ENCODE data around the gene RPL27A.

RPL27A gene

GRCh38 chr11:8733852-8734251 is 51.3 kb downstream of the RPL27A start:
- DNase-seq (ENCODE audit: low spot score), result no peak
- no peak for TF ChIP-seq CTCF (IDR thresholded peaks at IDR 0.05; ENCODE audit: borderline replicate concordance, control extremely low read depth, extremely low read depth, insufficient read depth, missing control alignments)
- in situ Hi-C loops (cut with MboI; ENCODE audit: low sequenced_read_pairs, unreplicated experiment), result no loop called here

DNA sequence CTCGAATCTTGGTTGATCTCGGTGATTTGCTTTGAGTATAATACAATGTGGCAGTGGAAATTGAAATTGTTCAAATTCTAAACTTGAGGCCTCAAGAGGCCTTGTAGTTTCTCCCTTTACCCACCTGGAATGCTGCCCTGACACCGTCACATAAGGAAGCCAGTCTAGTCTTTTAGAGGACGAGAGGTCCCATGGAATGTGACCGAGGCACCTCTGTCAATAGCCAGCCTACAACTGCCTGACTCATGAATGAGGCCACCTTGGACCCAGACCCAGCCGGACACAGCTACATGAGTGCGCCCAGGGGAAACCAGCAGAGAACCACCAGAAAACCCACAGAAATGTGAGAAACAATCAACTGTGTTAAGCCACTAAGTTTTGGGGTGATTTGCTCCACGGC is 52.5 kb downstream of the RPL27A start:
- DNase-seq (ENCODE audit: low spot score), result no peak
- no peak for TF ChIP-seq CTCF (IDR thresholded peaks at IDR 0.05; ENCODE audit: borderline replicate concordance, control extremely low read depth, extremely low read depth, insufficient read depth, missing control alignments)
- in situ Hi-C loops (cut with MboI; ENCODE audit: low sequenced_read_pairs, unreplicated experiment), result no loop called here

DNA sequence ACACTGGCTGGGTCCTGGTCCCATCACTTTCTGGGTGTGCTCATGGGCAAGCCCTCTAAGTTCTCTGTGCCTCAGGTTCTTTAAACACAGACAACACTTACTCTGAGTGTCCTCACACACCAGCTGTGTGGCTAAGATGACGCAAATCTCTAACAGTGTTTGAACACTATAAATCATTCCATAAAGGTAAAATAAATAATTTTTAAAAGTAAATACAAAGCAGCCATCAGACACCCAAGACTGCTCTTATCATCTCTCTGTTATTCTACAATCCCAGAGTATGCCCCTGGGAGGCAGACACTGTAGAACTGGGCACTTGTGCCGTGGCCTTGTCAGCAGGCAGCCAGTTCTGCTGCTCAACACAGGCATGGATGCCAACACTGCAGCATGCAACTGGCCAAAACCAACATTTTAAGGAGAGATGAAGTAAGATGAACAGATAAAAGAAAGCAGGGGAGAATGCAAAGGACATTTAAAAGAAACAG is 56.8 kb downstream of the RPL27A start:
- in situ Hi-C loops (cut with MboI; ENCODE audit: low sequenced_read_pairs, unreplicated experiment), result no loop called here
- no peak for DNase-seq (ENCODE audit: low spot score)
- TF ChIP-seq CTCF (IDR thresholded peaks at IDR 0.05; ENCODE audit: borderline replicate concordance, control extremely low read depth, extremely low read depth, insufficient read depth, missing control alignments), result no peak

All from GM13976 (cell line).